ENCODE results near the gene THSD7A. TPM values are rescaled to one million over a fixed set of nuclear protein-coding genes. Genes with fewer than 3 reads are reported as not detected.

Gene THSD7A
- total and polyA plus RNA-seq, 2 of the 8 experiments (the other 6 are each of a cell fraction or from before 2014, with no cell fraction given) = 0.44 to 1.2 TPM

GRCh38 chr7:11517853-11518252 is 314.1 kb downstream of the THSD7A start:
- H2AK5ac ChIP-seq (ENCODE audit: low read depth, low read length) = no peak overlapping the region
- no peak overlapping the region for H3K56ac ChIP-seq (replicated peaks; ENCODE audit: insufficient read length, low read depth, low read length)
- no peak overlapping the region for H3K18ac ChIP-seq (ENCODE audit: extremely low read depth, low read length)
- no peak overlapping the region for H3K27ac ChIP-seq (ENCODE audit: low read depth, low read length)
- no peak overlapping the region for H3K23ac ChIP-seq (ENCODE audit: insufficient read length)
- H3K36me3 ChIP-seq (ENCODE audit: control insufficient read depth in 2 of 4, insufficient read depth in 4 of 4, low read length in 3 of 4) = no peaks in the 10 kb centered on the region
- H3K27me3 ChIP-seq (replicated peaks in 1 of 4; ENCODE audit: control insufficient read depth in 3 of 4, extremely low read depth in 1 of 4, insufficient read depth in 3 of 4, low read length in 3 of 4) = peaks cover 0 to 1% (median 0%) of the 10 kb centered on the region in 4 experiments; a peak in 1 of 7 replicates
- peak; percentile 81 for FAIRE-seq
- no peaks in the 10 kb centered on the region for H4K20me1 ChIP-seq (replicated peaks in 1 of 2; ENCODE audit: control insufficient read depth in 1 of 2, insufficient read depth in 2 of 2, low read length in 2 of 2)
- no peak overlapping the region for H4K91ac ChIP-seq (replicated peaks; ENCODE audit: insufficient read length, low read length)
- no peak overlapping the region for H2AFZ ChIP-seq (ENCODE audit: low read length)
- peaks cover 2% of the 10 kb centered on the region; the same call in 1 of the 2 replicates for H3K23me2 ChIP-seq (ENCODE audit: low read depth, low read length)
- H4K8ac ChIP-seq (ENCODE audit: extremely low read depth, insufficient read depth, low read length) = no peak overlapping the region
- H3K4ac ChIP-seq (replicated peaks; ENCODE audit: insufficient read length, low read depth, low read length) = no peak overlapping the region
- H3K79me1 ChIP-seq (ENCODE audit: low read depth, low read length) = no peaks in the 10 kb centered on the region
- H3K14ac ChIP-seq (ENCODE audit: insufficient read length) = no peak overlapping the region
- H3K9ac ChIP-seq (replicated peaks in 1 of 4; ENCODE audit: extremely low read depth in 1 of 4, low read depth in 3 of 4, low read length in 3 of 4) = no peak overlapping the region
- H2BK12ac ChIP-seq (ENCODE audit: low read depth, low read length) = no peak overlapping the region
- no peak overlapping the region for H2BK120ac ChIP-seq (replicated peaks; ENCODE audit: low read depth, low read length)
- DNase-seq (ENCODE audit: low read depth in 1 of 2, low spot score in 2 of 2) = no peak
- no peak overlapping the region for H2BK15ac ChIP-seq (ENCODE audit: low read length)
- H3K4me2 ChIP-seq (ENCODE audit: insufficient read depth in 1 of 2, low read depth in 2 of 2, low read length in 2 of 2) = 0 out of 4 replicates have a peak overlapping the region, but pooled peaks of 1 of the 2 experiments have one; percentile 17
- no peak overlapping the region for H4K5ac ChIP-seq (ENCODE audit: insufficient read length, low read depth, low read length)
- ChIA-PET POLR2A (ENCODE audit: partially characterized antibody) (no interaction called here), CTCF (ENCODE audit: partially characterized antibody) (interaction anchor here (0.7 to 1.1 kb wide), 2 partner anchors 19 to 22 kb away, joined by 3 to 5 read pairs; no protein-coding TSS in a partner anchor)
- H3K9me3 ChIP-seq (ENCODE audit: insufficient read depth in 2 of 2, low read depth in 1 of 2, low read length in 1 of 2) = no peaks in the 10 kb centered on the region
- H2BK5ac ChIP-seq (ENCODE audit: low read depth, low read length) = no peak overlapping the region
- peaks cover 0 to 7% (median 0%) of the 10 kb centered on the region in 4 experiments; a peak in 1 of 7 replicates for H3K4me1 ChIP-seq (replicated peaks in 1 of 4; ENCODE audit: control insufficient read depth in 3 of 4, insufficient read depth in 4 of 4, low read length in 3 of 4)
- H3K4me3 ChIP-seq (ENCODE audit: extremely low read depth in 1 of 4, insufficient read depth in 2 of 4, low read depth in 3 of 4, low read length in 4 of 4) = no peak overlapping the region
- no peak overlapping the region for H2BK20ac ChIP-seq (ENCODE audit: low read length)
- H3K79me2 ChIP-seq (ENCODE audit: control insufficient read depth in 1 of 2, insufficient read depth in 2 of 2, low read length in 2 of 2) = no peaks in the 10 kb centered on the region
- 38% methylated on average over 1 of the region's 1 CpG; no CpG with 5 or more reads in 1 of the 2 experiments for WGBS, 2 experiments (ENCODE audit: extremely low coverage in 1 of 2, insufficient coverage in 1 of 2, insufficient read length in 1 of 2, insufficient replicate concordance in 2 of 2, low coverage in 1 of 2, low lambda C conversion rate in 2 of 2, missing lambda C conversion rate in 1 of 2)
- no peak for TF ChIP-seq CHD2 (IDR thresholded peaks at IDR 0.05; ENCODE audit: low read length)
- TF ChIP-seq SIX5 (IDR thresholded peaks at IDR 0.05; ENCODE audit: low read depth, low read length) = no peak
- no peak for TF ChIP-seq YY1 (IDR thresholded peaks at IDR 0.05; ENCODE audit: low read depth, low read length)
- no peak for TF ChIP-seq RBBP5 (IDR thresholded peaks at IDR 0.05; ENCODE audit: borderline replicate concordance, low read depth, low read length)
- TF ChIP-seq JUND (IDR thresholded peaks at IDR 0.05; ENCODE audit: low read length) = no peak
- no peak for TF ChIP-seq BACH1 (IDR thresholded peaks at IDR 0.05; ENCODE audit: low read length)
- TF ChIP-seq SP2 (IDR thresholded peaks at IDR 0.05; ENCODE audit: low read length) = no peak
- no peak for TF ChIP-seq SUZ12 (IDR thresholded peaks at IDR 0.05; ENCODE audit: low read length)
- no peak for TF ChIP-seq TAF1 (IDR thresholded peaks at IDR 0.05; ENCODE audit: low read depth, low read length)
- TF ChIP-seq KDM1A (IDR thresholded peaks at IDR 0.05; ENCODE audit: borderline replicate concordance, low read length) = no peak
- no peak for TF ChIP-seq SP1 (IDR thresholded peaks at IDR 0.05; ENCODE audit: low read depth, low read length)
- no peak for TF ChIP-seq ASH2L (IDR thresholded peaks at IDR 0.05; ENCODE audit: low read length)
- no peak for TF ChIP-seq POU5F1 (IDR thresholded peaks at IDR 0.05; ENCODE audit: low read depth, low read length)
- no peak for TF ChIP-seq KDM4A (IDR thresholded peaks at IDR 0.05; ENCODE audit: low read depth, low read length, severe bottlenecking)
- no peak for TF ChIP-seq BRCA1 (IDR thresholded peaks at IDR 0.05; ENCODE audit: low read depth, low read length)
- no peak for TF ChIP-seq RNF2 (IDR thresholded peaks at IDR 0.05; ENCODE audit: borderline replicate concordance, low read depth, low read length, missing control alignments, poor library complexity, severe bottlenecking)

Data from H1 (cell line).